ENCODE data around the gene HIP1R.
"Not testable (repeated sequence)": the region's sequence is repeated elsewhere in the genome, so short reads cannot be mapped to it uniquely, and the experiment has no call there.

Gene HIP1R
- long read RNA-seq, donor 1, full-length matches to known transcripts, result 1 of 8 reads
- long read RNA-seq, donor 1, partial matches to known transcripts, result 7 of 8 reads
- long read RNA-seq, donor 1, other reads (novel, unspliced or antisense), result 0 of 8 reads
- long read RNA-seq, donor 2, full-length matches to known transcripts, result 5 of 5 reads
- long read RNA-seq, donor 2, partial matches to known transcripts, result 0 of 5 reads
- long read RNA-seq, donor 2, other reads (novel, unspliced or antisense), result 0 of 5 reads
- long read RNA-seq, donor 3, full-length matches to known transcripts, result 3 of 24 reads
- long read RNA-seq, donor 3, partial matches to known transcripts, result 21 of 24 reads
- long read RNA-seq, donor 3, other reads (novel, unspliced or antisense), result 0 of 24 reads
- long read RNA-seq, donor 4, full-length matches to known transcripts, result 4 of 32 reads
- long read RNA-seq, donor 4, partial matches to known transcripts, result 28 of 32 reads
- long read RNA-seq, donor 4, other reads (novel, unspliced or antisense), result 0 of 32 reads
- long read RNA-seq, donor 5, partial matches to known transcripts, result 0 of 2 reads
- long read RNA-seq, donor 5, other reads (novel, unspliced or antisense), result 0 of 2 reads
- long read RNA-seq, donor 6, full-length matches to known transcripts, result 1 of 14 reads
- long read RNA-seq, donor 6, partial matches to known transcripts, result 13 of 14 reads
- long read RNA-seq, donor 6, other reads (novel, unspliced or antisense), result 0 of 14 reads
- long read RNA-seq, donor 7, full-length matches to known transcripts, result 5 of 67 reads
- long read RNA-seq, donor 7, partial matches to known transcripts, result 62 of 67 reads
- long read RNA-seq, donor 7, other reads (novel, unspliced or antisense), result 0 of 67 reads
- long read RNA-seq, donor 8, full-length matches to known transcripts, result 9 of 51 reads
- long read RNA-seq, donor 8, partial matches to known transcripts, result 42 of 51 reads
- long read RNA-seq, donor 8, other reads (novel, unspliced or antisense), result 0 of 51 reads

- DNase-seq, result peak; percentile 69
Measured at GRCh38 chr12:122834921-122835749, at the start of gene HIP1R. Gene HIP1R, plus strand, starts transcription at chr12:122835457. Its CDS starts 94 bp downstream, at chr12:122835551.

GRCh38 chr12:122785503-122785902 is 49.8 kb upstream of the HIP1R start:
- no peak for DNase-seq

- no peak for DNase-seq
Measured at GRCh38 chr12:122788387-122788786, 46.9 kb upstream of the HIP1R start.

GRCh38 chr12:122789637-122790036 is 45.6 kb upstream of the HIP1R start:
- no peak for DNase-seq

GRCh38 chr12:122790393-122791075 is 44.7 kb upstream of the HIP1R start:
- DNase-seq, result no peak

- DNase-seq, result peak; percentile 32
Measured at GRCh38 chr12:122793685-122794106, 41.6 kb upstream of the HIP1R start.

- no peak for DNase-seq
Measured at GRCh38 chr12:122795807-122796206, 39.5 kb upstream of the HIP1R start.

- DNase-seq, result no peak
Measured at GRCh38 chr12:122799641-122800243, 35.5 kb upstream of the HIP1R start.

- DNase-seq, result no peak
Measured at GRCh38 chr12:122803937-122804336, 31.3 kb upstream of the HIP1R start.

GRCh38 chr12:122804957-122805356 is 30.3 kb upstream of the HIP1R start:
- not testable (repeated sequence) for DNase-seq

- DNase-seq, result no peak
Measured at GRCh38 chr12:122807651-122808050, 27.6 kb upstream of the HIP1R start.

GRCh38 chr12:122811777-122812176 is 23.5 kb upstream of the HIP1R start:
- no peak for DNase-seq

GRCh38 chr12:122813310-122813713 is 21.9 kb upstream of the HIP1R start:
- no peak for DNase-seq

- no peak for DNase-seq
Measured at GRCh38 chr12:122819209-122819785, 16.0 kb upstream of the HIP1R start.

GRCh38 chr12:122820138-122820537 is 15.1 kb upstream of the HIP1R start:
- no peak for DNase-seq

- DNase-seq, result no peak
Measured at GRCh38 chr12:122820838-122821271, 14.4 kb upstream of the HIP1R start.

- DNase-seq, result no peak
Measured at GRCh38 chr12:122823429-122823828, 11.8 kb upstream of the HIP1R start.

GRCh38 chr12:122825773-122826724 is 9.2 kb upstream of the HIP1R start:
- DNase-seq, result peak; percentile 59

- no peak for DNase-seq
Measured at GRCh38 chr12:122827258-122827657, 8.0 kb upstream of the HIP1R start.
